ENCODE results near the gene AFG1L.

DNA sequence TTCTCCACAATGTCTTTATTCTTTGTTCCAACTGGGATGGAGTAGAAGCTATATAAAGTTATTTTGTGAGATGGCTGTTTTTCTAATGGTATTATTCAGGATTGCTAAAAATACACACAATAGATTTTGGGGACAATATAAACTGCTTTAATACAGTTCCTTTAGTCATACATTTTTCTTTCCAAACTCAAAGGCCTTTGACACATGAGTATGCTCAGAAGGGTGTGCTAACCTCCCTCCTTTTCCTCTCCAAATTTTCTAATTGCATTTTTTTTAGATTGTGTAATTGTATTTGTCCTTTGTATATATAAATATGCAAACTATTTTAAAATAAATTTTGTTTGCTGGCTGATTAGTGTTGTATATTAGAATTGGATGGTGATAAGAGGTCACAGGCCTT, 146.3 kb downstream of the AFG1L start:
- no peak for TF ChIP-seq EZH2 (IDR thresholded peaks at IDR 0.05; ENCODE audit: insufficient read depth, poor library complexity, severe bottlenecking)
- no peak for TF ChIP-seq EZH2phosphoT487 (IDR thresholded peaks at IDR 0.05; ENCODE audit: insufficient read depth, low read depth)
